ENCODE results near the gene HELQ.
"Not testable (repeated sequence)": the region's sequence is repeated elsewhere in the genome, so short reads cannot be mapped to it uniquely, and the experiment has no call there.

DNA sequence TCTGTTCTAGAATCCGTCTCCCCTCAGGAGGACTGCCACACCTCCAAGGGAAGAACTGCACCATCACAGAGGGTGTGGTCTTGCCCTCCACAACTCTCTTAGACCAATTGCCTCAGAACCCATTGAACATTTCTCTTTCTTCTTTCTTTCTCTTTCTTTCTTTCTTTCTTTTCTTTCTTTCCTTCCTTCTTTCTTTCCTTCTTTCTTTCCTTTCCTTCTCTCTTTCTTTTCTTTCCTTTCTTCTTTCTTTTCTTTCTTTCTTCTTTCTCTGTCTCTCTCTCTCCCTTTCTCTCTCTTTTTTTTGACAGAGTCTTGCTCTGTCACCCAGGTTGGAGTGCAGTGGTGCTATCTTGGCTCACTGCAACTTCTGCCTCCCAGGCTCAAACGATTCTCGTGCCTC lies 46.0 kb upstream of the HELQ start:
- not testable (repeated sequence) for TF ChIP-seq YY1 (IDR thresholded peaks at IDR 0.05); FOXA2 (IDR thresholded peaks at IDR 0.05); RXRA (IDR thresholded peaks at IDR 0.05); RAD21 (IDR thresholded peaks at IDR 0.05); HNF4A (conservative IDR thresholded peaks at IDR 0.05)
- TF ChIP-seq, protein P1, sequence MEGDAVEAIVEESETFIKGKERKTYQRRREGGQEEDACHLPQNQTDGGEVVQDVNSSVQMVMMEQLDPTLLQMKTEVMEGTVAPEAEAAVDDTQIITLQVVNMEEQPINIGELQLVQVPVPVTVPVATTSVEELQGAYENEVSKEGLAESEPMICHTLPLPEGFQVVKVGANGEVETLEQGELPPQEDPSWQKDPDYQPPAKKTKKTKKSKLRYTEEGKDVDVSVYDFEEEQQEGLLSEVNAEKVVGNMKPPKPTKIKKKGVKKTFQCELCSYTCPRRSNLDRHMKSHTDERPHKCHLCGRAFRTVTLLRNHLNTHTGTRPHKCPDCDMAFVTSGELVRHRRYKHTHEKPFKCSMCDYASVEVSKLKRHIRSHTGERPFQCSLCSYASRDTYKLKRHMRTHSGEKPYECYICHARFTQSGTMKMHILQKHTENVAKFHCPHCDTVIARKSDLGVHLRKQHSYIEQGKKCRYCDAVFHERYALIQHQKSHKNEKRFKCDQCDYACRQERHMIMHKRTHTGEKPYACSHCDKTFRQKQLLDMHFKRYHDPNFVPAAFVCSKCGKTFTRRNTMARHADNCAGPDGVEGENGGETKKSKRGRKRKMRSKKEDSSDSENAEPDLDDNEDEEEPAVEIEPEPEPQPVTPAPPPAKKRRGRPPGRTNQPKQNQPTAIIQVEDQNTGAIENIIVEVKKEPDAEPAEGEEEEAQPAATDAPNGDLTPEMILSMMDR (IDR thresholded peaks at IDR 0.05; ENCODE audit: low read depth, low read length, missing input control) = not testable (repeated sequence)
- TF ChIP-seq, protein P2, sequence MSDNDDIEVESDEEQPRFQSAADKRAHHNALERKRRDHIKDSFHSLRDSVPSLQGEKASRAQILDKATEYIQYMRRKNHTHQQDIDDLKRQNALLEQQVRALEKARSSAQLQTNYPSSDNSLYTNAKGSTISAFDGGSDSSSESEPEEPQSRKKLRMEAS (IDR thresholded peaks at IDR 0.05) = not testable (repeated sequence)
- TF ChIP-seq, protein P3, sequence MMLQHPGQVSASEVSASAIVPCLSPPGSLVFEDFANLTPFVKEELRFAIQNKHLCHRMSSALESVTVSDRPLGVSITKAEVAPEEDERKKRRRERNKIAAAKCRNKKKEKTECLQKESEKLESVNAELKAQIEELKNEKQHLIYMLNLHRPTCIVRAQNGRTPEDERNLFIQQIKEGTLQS (IDR thresholded peaks at IDR 0.05) = not testable (repeated sequence)
